H1 (cell line): ENCODE measurements around the gene ENPEP. TPM values are rescaled to one million over a fixed set of nuclear protein-coding genes. Genes with fewer than 3 reads are reported as not detected.

Experiments
- CTCF ChIA-PET: fragments of 300-600 bp; sonication (Branson Sonifier 250); formaldehyde crosslinking; loops from one replicate; lab custom pipeline; 2021; ENCODE audit not compliant: partially characterized antibody; lab: Charles Lee
- POLR2A ChIA-PET: fragments of 300-600 bp; sonication (Branson Sonifier 250); formaldehyde crosslinking; loops from one replicate; lab custom pipeline; 2021; ENCODE audit warnings: inconsistent platforms; ENCODE audit not compliant: partially characterized antibody; lab: Charles Lee
- DNase-seq, 2 experiments: peaks; one replicate each; pipeline versions ENCODE4 v3.0.0 to v3.0.0-alpha.2; 2010 to 2022; ENCODE audit warnings: low spot score in 2 of 2, low read depth in 1 of 2, mixed read lengths in 1 of 2
- FAIRE-seq: peaks from 2 replicates; lab custom pipeline; 2011; peaks lifted over from hg19 to GRCh38; lab: Jason Lieb, UNC
- H2AFZ ChIP-seq: 2 replicates; pipeline ENCODE4 v1.8.1; 2012; ENCODE audit warnings: low read length, inconsistent platforms
- H2AK5ac ChIP-seq: 2 replicates; pipeline ENCODE4 v1.6.1; 2013; ENCODE audit warnings: low read depth, low read length
- H2BK120ac ChIP-seq: replicated peaks from 2 replicates; pipeline ENCODE3; 2013; ENCODE audit warnings: low read depth, low read length, inconsistent platforms
- H2BK12ac ChIP-seq: 2 replicates; pipeline ENCODE4 v1.6.1; 2013; ENCODE audit warnings: low read depth, low read length
- H2BK15ac ChIP-seq: 2 replicates; pipeline ENCODE4 v1.6.1; 2013; ENCODE audit warnings: low read length
- H2BK20ac ChIP-seq: 2 replicates; pipeline ENCODE4 v1.6.1; 2013; ENCODE audit warnings: low read length
- H2BK5ac ChIP-seq: 2 replicates; pipeline ENCODE4 v1.6.1; 2013; ENCODE audit warnings: low read depth, low read length
- H3K14ac ChIP-seq: 2 replicates; pipeline ENCODE4 v1.6.1; 2013; ENCODE audit warnings: inconsistent platforms; ENCODE audit not compliant: insufficient read length
- H3K18ac ChIP-seq: 2 replicates; pipeline ENCODE4 v1.6.1; 2013; ENCODE audit warnings: low read length; ENCODE audit errors: extremely low read depth
- H3K23ac ChIP-seq: 2 replicates; pipeline ENCODE4 v1.6.1; 2013; ENCODE audit warnings: inconsistent platforms; ENCODE audit not compliant: insufficient read length
- H3K23me2 ChIP-seq: 2 replicates; pipeline ENCODE4 v1.6.1; 2013; ENCODE audit warnings: low read depth, low read length
- H3K27ac ChIP-seq: 2 replicates; pipeline ENCODE4 v1.6.1; 2011; ENCODE audit warnings: low read depth, low read length, inconsistent platforms
- H3K27me3 ChIP-seq, 4 experiments: replicated peaks in 1 of 4; 1 replicate in 1 of 4; 2 replicates in 3 of 4; pipeline versions ENCODE4 v1.6.1 to v1.8.1; 2011 to 2013; ENCODE audit warnings: low read length in 3 of 4, mild to moderate bottlenecking in 3 of 4, inconsistent platforms in 2 of 4, mixed read lengths in 2 of 4, moderate library complexity in 1 of 4; ENCODE audit not compliant: control insufficient read depth in 3 of 4, insufficient read depth in 3 of 4; ENCODE audit errors: extremely low read depth in 1 of 4
- H3K36me3 ChIP-seq, 4 experiments: 2 replicates each; pipeline versions ENCODE4 v1.6.1 to v1.8.1; 2011 to 2013; ENCODE audit warnings: mild to moderate bottlenecking in 4 of 4, low read length in 3 of 4, moderate library complexity in 2 of 4, control low read depth in 1 of 4, inconsistent platforms in 1 of 4; ENCODE audit not compliant: insufficient read depth in 4 of 4, control insufficient read depth in 2 of 4
- H3K4ac ChIP-seq: replicated peaks from 2 replicates; pipeline ENCODE3; 2013; ENCODE audit warnings: low read length, low read depth, mixed read lengths, inconsistent platforms; ENCODE audit not compliant: insufficient read length
- H3K4me1 ChIP-seq, 4 experiments: replicated peaks in 1 of 4; 1 replicate in 1 of 4; 2 replicates in 3 of 4; pipeline versions ENCODE4 v1.6.1 to v1.8.1; 2011 to 2013; ENCODE audit warnings: low read length in 3 of 4, inconsistent platforms in 2 of 4, mixed read lengths in 1 of 4; ENCODE audit not compliant: insufficient read depth in 4 of 4, control insufficient read depth in 3 of 4
- H3K4me2 ChIP-seq, 2 experiments: 2 replicates each; pipeline versions ENCODE4 v1.6.1 to v1.8.1; 2011 to 2013; ENCODE audit warnings: low read depth in 2 of 2, low read length in 2 of 2, control low read depth in 1 of 2, inconsistent platforms in 1 of 2, mild to moderate bottlenecking in 1 of 2; ENCODE audit not compliant: insufficient read depth in 1 of 2
- H3K4me3 ChIP-seq, 4 experiments: fragments of 200-600, 300-600 bp in 1 of 4; sonication (generic), shearing (Covaris generic), sonication (Bioruptor Twin) in 1 of 4; 2 replicates each; pipeline versions ENCODE4 v1.5.1 to v1.8.1; 2011 to 2016; ENCODE audit warnings: low read length in 4 of 4, low read depth in 3 of 4, control low read depth in 2 of 4, inconsistent platforms in 2 of 4, mild to moderate bottlenecking in 2 of 4, mixed read lengths in 1 of 4, moderate library complexity in 1 of 4; ENCODE audit not compliant: insufficient read depth in 2 of 4; ENCODE audit errors: extremely low read depth in 1 of 4
- H3K56ac ChIP-seq: replicated peaks from 2 replicates; pipeline ENCODE3; 2013; ENCODE audit warnings: low read depth, mild to moderate bottlenecking, mixed read lengths, low read length, inconsistent platforms; ENCODE audit not compliant: insufficient read length
- H3K79me1 ChIP-seq: 2 replicates; pipeline ENCODE4 v1.6.1; 2013; ENCODE audit warnings: low read depth, low read length, control low read depth
- H3K79me2 ChIP-seq, 2 experiments: 2 replicates each; pipeline versions ENCODE4 v1.6.1 to v1.8.1; 2012 to 2013; ENCODE audit warnings: low read length in 2 of 2, mild to moderate bottlenecking in 2 of 2, inconsistent platforms in 1 of 2; ENCODE audit not compliant: insufficient read depth in 2 of 2, control insufficient read depth in 1 of 2
- H3K9ac ChIP-seq, 4 experiments: replicated peaks in 1 of 4; 1 replicate in 1 of 4; 2 replicates in 3 of 4; pipeline versions ENCODE4 v1.6.1 to v1.8.1; 2011 to 2013; ENCODE audit warnings: low read depth in 3 of 4, low read length in 3 of 4, control low read depth in 2 of 4, mild to moderate bottlenecking in 2 of 4, moderate library complexity in 2 of 4, inconsistent platforms in 1 of 4; ENCODE audit errors: extremely low read depth in 1 of 4
- H3K9me3 ChIP-seq, 2 experiments: 2 replicates each; pipeline versions ENCODE4 v1.6.1 to v1.8.1; 2012 to 2013; ENCODE audit warnings: mild to moderate bottlenecking in 2 of 2, moderate library complexity in 2 of 2, control low read depth in 1 of 2, inconsistent platforms in 1 of 2, low read depth in 1 of 2, low read length in 1 of 2, mixed read lengths in 1 of 2; ENCODE audit not compliant: insufficient read depth in 2 of 2
- H4K20me1 ChIP-seq, 2 experiments: replicated peaks in 1 of 2; 2 replicates each; pipeline versions ENCODE3 to v1.8.1; 2011 to 2013; ENCODE audit warnings: inconsistent platforms in 2 of 2, low read length in 2 of 2, mild to moderate bottlenecking in 1 of 2; ENCODE audit not compliant: insufficient read depth in 2 of 2, control insufficient read depth in 1 of 2
- H4K5ac ChIP-seq: 2 replicates; pipeline ENCODE4 v1.6.1; 2013; ENCODE audit warnings: low read length, low read depth, mixed read lengths, inconsistent platforms; ENCODE audit not compliant: insufficient read length
- H4K8ac ChIP-seq: 2 replicates; pipeline ENCODE4 v1.8.0; 2013; ENCODE audit warnings: mild to moderate bottlenecking, moderate library complexity, low read length, inconsistent platforms; ENCODE audit not compliant: insufficient read depth; ENCODE audit errors: extremely low read depth
- H4K91ac ChIP-seq: replicated peaks from 2 replicates; pipeline ENCODE3; 2013; ENCODE audit warnings: low read length, mixed read lengths, inconsistent platforms; ENCODE audit not compliant: insufficient read length
- ASH2L ChIP-seq: fragments of 200-600, 300-600 bp; sonication (generic); IDR thresholded peaks from one replicate; pipeline ENCODE4 v1.7.1; 2017; ENCODE audit warnings: low read length
- ATF3 ChIP-seq: IDR thresholded peaks from 2 replicates; pipeline ENCODE4 v1.6.1; 2011; ENCODE audit warnings: low read depth, mild to moderate bottlenecking, low read length; ENCODE audit not compliant: insufficient read depth
- BACH1 ChIP-seq: IDR thresholded peaks from 2 replicates; pipeline ENCODE4 v1.6.1; 2012; ENCODE audit warnings: low read length, improper control_type of control experiment
- CEBPB ChIP-seq: IDR thresholded peaks from 2 replicates; pipeline ENCODE4 v1.6.1; 2012; ENCODE audit warnings: low read depth, low read length
- E2F6 ChIP-seq: IDR thresholded peaks from 2 replicates; pipeline ENCODE4 v1.6.1; 2012; ENCODE audit warnings: inconsistent platforms
- HDAC6 ChIP-seq: IDR thresholded peaks from one replicate; pipeline ENCODE4 v1.7.1; 2012; ENCODE audit warnings: low read depth, mild to moderate bottlenecking, inconsistent platforms, low read length, moderate library complexity
- MAX ChIP-seq: IDR thresholded peaks from 2 replicates; pipeline ENCODE4 v1.6.1; 2012; ENCODE audit warnings: inconsistent platforms
- SAP30 ChIP-seq: fragments of 300-600 bp; sonication (generic); IDR thresholded peaks from 2 replicates; pipeline ENCODE4 v1.7.1; 2012; ENCODE audit warnings: low read length, moderate library complexity, mild to moderate bottlenecking, inconsistent platforms; ENCODE audit not compliant: insufficient read depth, insufficient replicate concordance
- SP1 ChIP-seq: IDR thresholded peaks from 2 replicates; pipeline ENCODE4 v1.6.1; 2011; ENCODE audit warnings: low read depth, low read length
- SUZ12 ChIP-seq: fragments of 200-600 bp; sonication (generic); IDR thresholded peaks from 2 replicates; pipeline ENCODE4 v1.6.1; 2012; ENCODE audit warnings: mild to moderate bottlenecking, inconsistent platforms, low read length, moderate library complexity, mixed read lengths
- TAF7 ChIP-seq: optimal IDR thresholded peaks from 2 replicates; pipeline ENCODE3; 2011; ENCODE audit warnings: low read depth, mild to moderate bottlenecking, inconsistent platforms, low read length, moderate library complexity, borderline replicate concordance
- USF2 ChIP-seq: IDR thresholded peaks from 2 replicates; pipeline ENCODE4 v1.6.1; 2011; ENCODE audit warnings: low read length, improper control_type of control experiment
- WGBS, 2 experiments: shearing (Covaris generic) in 1 of 2; methylation state at CpG; one replicate each; pipeline versions ENCODE4 v1.1.6 to v1.1.7; 2013 to 2015; ENCODE audit warnings: low lambda C conversion rate in 2 of 2, mixed read lengths in 2 of 2, inconsistent platforms in 1 of 2, low coverage in 1 of 2, missing lambda C conversion rate in 1 of 2; ENCODE audit not compliant: insufficient replicate concordance in 2 of 2, insufficient coverage in 1 of 2, insufficient read length in 1 of 2; ENCODE audit errors: extremely low coverage in 1 of 2, missing lambda C conversion rate in 1 of 2; 5-methylcytosine and 5-hydroxymethylcytosine counted together
- polyA plus RNA-seq, 7 experiments: library from polyadenylated mRNA; depleted of rRNA in 3 of 7; stranded (reverse) in 5 of 7; unstranded in 2 of 7; fragments of >200 nt in 5 of 7; fragments of 200-250 nt in 2 of 7; gene quantifications; 1 replicate in 5 of 7; 2 replicates in 1 of 7; 4 replicates in 1 of 7; pipeline versions ENCODE4 v1.2.1 to v1.2.3, GENCODE V29; 2011 to 2013; ENCODE audit warnings: missing spikeins in 2 of 7, mixed read lengths in 2 of 7
- total RNA-seq: library from RNA; stranded (reverse); fragmentation: NEBNext Ultra II Directional; extraction: Animal tissue kit (Norgen Biotek cat#: 25700); gene quantifications from 2 replicates; pipeline ENCODE4 v1.2.1, GENCODE V29; 2021

Gene ENPEP
- total and polyA plus RNA-seq, 2 of the 8 experiments (the other 6 are each of a cell fraction or from before 2014, with no cell fraction given), result 0.09 to 0.61 TPM

GRCh38 chr4:110527156-110527555 is 51.2 kb downstream of the ENPEP start:
- H3K4me2 ChIP-seq, result no peak overlapping the region
- no peak overlapping the region for H2AFZ ChIP-seq
- no peak overlapping the region for H3K9ac ChIP-seq
- no peak overlapping the region for H2BK20ac ChIP-seq
- H2BK15ac ChIP-seq, result no peak overlapping the region
- FAIRE-seq, result no peak
- no peak overlapping the region for H2BK12ac ChIP-seq
- no peaks in the 10 kb centered on the region for H4K20me1 ChIP-seq
- WGBS, 2 experiments, result 83% methylated on average over 4 of the region's 4 CpGs; no CpG with 5 or more reads in 1 of the 2 experiments
- H3K9me3 ChIP-seq, result no peaks in the 10 kb centered on the region
- H3K18ac ChIP-seq, result no peak overlapping the region
- H3K27me3 ChIP-seq, result no peaks in the 10 kb centered on the region
- no peaks in the 10 kb centered on the region for H3K23me2 ChIP-seq
- H4K8ac ChIP-seq, result no peak overlapping the region
- H3K14ac ChIP-seq, result no peak overlapping the region
- no peak overlapping the region for H3K23ac ChIP-seq
- DNase-seq, result no peak
- H2AK5ac ChIP-seq, result no peak overlapping the region
- no peak overlapping the region for H4K5ac ChIP-seq
- no peak overlapping the region for H3K4ac ChIP-seq
- no peaks in the 10 kb centered on the region for H3K36me3 ChIP-seq
- no peak overlapping the region for H3K56ac ChIP-seq
- H3K27ac ChIP-seq, result no peak overlapping the region
- ChIA-PET CTCF (interaction anchor here (0.8 kb wide), 1 partner anchor 183 kb away, joined by 3 read pairs; no protein-coding TSS in a partner anchor), POLR2A (no interaction called here)
- H2BK120ac ChIP-seq, result no peak overlapping the region
- no peaks in the 10 kb centered on the region for H3K79me2 ChIP-seq
- no peaks in the 10 kb centered on the region for H3K79me1 ChIP-seq
- no peak overlapping the region for H2BK5ac ChIP-seq
- no peaks in the 10 kb centered on the region for H3K4me1 ChIP-seq
- H3K4me3 ChIP-seq, result no peak overlapping the region
- no peak overlapping the region for H4K91ac ChIP-seq
- TF ChIP-seq ATF3 (no peak), BACH1 (no peak), ASH2L (no peak), HDAC6 (no peak), MAX (no peak), SP1 (no peak), SUZ12 (no peak), SAP30 (no peak), CEBPB (no peak), USF2 (no peak), TAF7 (no peak), E2F6 (no peak)
